H1 (cell line): ENCODE data around the gene MEP1B. TPM values are rescaled to one million over a fixed set of nuclear protein-coding genes. Genes with fewer than 3 reads are reported as not detected.

Experiments used
- CBX5 ChIP-seq: fragments of 300-800, 300-1000 bp; sonication (generic); IDR thresholded peaks from 2 replicates; pipeline ENCODE4 v1.7.1; 2016; ENCODE audit warnings: antibody characterized with exemption, low read length, low read depth
- CHD1 ChIP-seq: IDR thresholded peaks from 2 replicates; pipeline ENCODE4 v1.6.1; 2012; ENCODE audit warnings: low read depth, low read length, improper control_type of control experiment
- GTF2F1 ChIP-seq: IDR thresholded peaks from 2 replicates; pipeline ENCODE4 v1.6.1; 2012; ENCODE audit warnings: low read depth, low read length, improper control_type of control experiment, borderline replicate concordance
- PHF8 ChIP-seq: fragments of 200-600 bp; sonication (generic); conservative IDR thresholded peaks from 2 replicates; pipeline ENCODE4 v1.7.1; 2012; ENCODE audit warnings: low read depth, mild to moderate bottlenecking, inconsistent platforms, low read length, moderate library complexity
- SIRT6 ChIP-seq: IDR thresholded peaks from one replicate; pipeline ENCODE4 v1.7.1; 2012; ENCODE audit warnings: low read length, inconsistent platforms
- SP2 ChIP-seq: IDR thresholded peaks from 2 replicates; pipeline ENCODE4 v1.6.1; 2012; ENCODE audit warnings: mild to moderate bottlenecking, low read length, inconsistent platforms
- TCF12 ChIP-seq: IDR thresholded peaks from 2 replicates; pipeline ENCODE4 v1.6.1; 2011; ENCODE audit warnings: low read depth, mild to moderate bottlenecking, low read length
- polyA plus RNA-seq, 7 experiments: library from polyadenylated mRNA; depleted of rRNA in 3 of 7; stranded (reverse) in 5 of 7; unstranded in 2 of 7; fragments of >200 nt in 5 of 7; fragments of 200-250 nt in 2 of 7; gene quantifications; 1 replicate in 5 of 7; 2 replicates in 1 of 7; 4 replicates in 1 of 7; pipeline versions ENCODE4 v1.2.1 to v1.2.3, GENCODE V29; 2011 to 2013; ENCODE audit warnings: missing spikeins in 2 of 7, mixed read lengths in 2 of 7
- total RNA-seq: library from RNA; stranded (reverse); fragmentation: NEBNext Ultra II Directional; extraction: Animal tissue kit (Norgen Biotek cat#: 25700); gene quantifications from 2 replicates; pipeline ENCODE4 v1.2.1, GENCODE V29; 2021

Gene MEP1B
- total and polyA plus RNA-seq, 2 of the 8 experiments (the other 6 are each of a cell fraction or from before 2014, with no cell fraction given), result not detected

DNA sequence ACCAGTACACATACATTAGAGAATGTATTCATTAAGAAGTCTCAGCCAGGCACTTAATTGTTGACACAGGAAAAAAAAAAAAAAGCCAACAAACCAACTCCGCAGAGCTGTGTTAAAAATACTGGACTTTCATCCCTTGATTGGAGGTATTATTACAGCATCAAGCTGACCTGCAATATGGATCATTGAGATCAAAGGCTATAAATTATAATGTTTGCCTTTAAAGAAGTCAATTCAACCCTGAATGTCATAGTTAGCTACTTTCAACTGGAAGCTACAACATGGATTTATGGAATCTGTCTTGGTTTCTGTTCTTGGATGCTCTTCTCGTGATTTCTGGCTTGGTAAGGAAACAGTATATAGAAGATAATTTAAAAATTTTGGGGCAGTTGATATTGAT lies at the start of gene MEP1B (continued):
- TF ChIP-seq SP2, result no peak
- no peak for TF ChIP-seq CHD1
- TF ChIP-seq PHF8, result no peak
- no peak for TF ChIP-seq GTF2F1
- no peak for TF ChIP-seq CBX5
- no peak for TF ChIP-seq SIRT6
- no peak for TF ChIP-seq TCF12
- TF ChIP-seq, all 59 proteins: peak for 0
